ENCODE data around the gene SPDYE2.
"Not testable (repeated sequence)": the region's sequence is repeated elsewhere in the genome, so short reads cannot be mapped to it uniquely, and the experiment has no call there.

Gene SPDYE2

DNA sequence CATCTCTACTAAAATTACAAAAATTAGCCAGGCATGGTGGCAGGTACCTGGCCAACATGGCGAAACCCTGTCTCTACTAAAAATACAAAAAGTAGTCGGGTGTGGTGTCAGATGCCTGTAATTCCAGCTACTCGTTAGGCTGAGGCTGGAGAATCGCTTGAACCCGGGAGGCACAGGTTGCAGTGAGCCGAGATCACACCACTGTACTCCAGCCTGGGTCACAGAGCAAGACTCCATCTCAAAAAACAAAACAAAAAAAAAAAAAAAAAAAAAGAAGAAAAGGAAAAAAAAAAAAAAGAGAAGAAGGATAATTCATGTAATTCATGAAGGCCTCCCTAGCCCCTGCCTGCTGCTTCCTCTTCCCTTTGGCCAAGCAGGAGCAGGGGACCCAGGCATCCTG, 10.4 kb upstream of the SPDYE2 start:
- not testable (repeated sequence) for FAIRE-seq

DNA sequence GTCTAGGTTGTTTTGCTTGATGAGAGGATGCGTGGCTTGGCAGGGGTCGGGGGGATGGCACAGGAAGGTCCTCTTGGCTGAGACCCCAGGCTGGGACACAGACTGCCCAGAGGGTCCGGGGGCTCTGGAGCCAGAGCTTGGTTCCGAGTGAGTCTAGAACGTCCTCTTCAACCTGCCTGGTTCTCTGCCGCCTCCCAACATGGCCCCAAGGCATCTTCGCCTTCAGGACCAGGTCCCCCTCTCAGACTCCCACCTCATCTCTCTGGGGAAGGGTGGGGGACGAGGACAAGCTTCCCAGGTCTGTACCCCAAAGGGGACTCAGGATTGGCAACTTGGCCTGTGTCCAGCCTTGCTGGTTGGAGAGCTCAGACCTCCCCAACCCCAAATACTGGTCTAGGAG, 8.9 kb upstream of the SPDYE2 start:
- not testable (repeated sequence) for FAIRE-seq

- not testable (repeated sequence) for FAIRE-seq
Observed at GRCh38 chr7:102542771-102543170, 8.3 kb upstream of the SPDYE2 start.

- not testable (repeated sequence) for FAIRE-seq
Observed at GRCh38 chr7:102543596-102543995, 7.4 kb upstream of the SPDYE2 start, which contains the start of gene UPK3BL2. TSS of gene UPK3BL2 (minus strand) at chr7:102543696. CDS start at chr7:102543636, 60 bp downstream.

DNA sequence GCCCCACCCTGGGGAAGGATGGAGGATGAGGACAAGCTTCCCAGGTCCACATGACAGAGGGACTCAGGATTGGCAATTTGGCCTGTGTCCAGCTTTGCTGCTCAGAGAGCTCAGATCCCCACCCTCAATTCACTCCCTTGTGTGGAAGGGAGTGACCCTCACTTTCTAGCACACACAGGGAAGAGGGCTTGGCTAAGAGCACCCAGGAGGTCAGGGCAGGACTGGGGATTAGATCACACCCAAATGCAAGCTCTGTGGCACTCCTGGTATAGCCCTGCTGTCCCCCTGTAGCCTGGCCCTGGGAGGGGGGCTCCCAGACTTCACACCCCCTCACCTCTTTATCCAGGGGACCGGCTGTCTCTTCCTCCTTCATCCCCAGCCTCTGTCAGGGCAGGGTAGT, 6.7 kb upstream of the SPDYE2 start:
- not testable (repeated sequence) for FAIRE-seq

- FAIRE-seq: not testable (repeated sequence)
Observed at GRCh38 chr7:102545288-102545687, 5.7 kb upstream of the SPDYE2 start.

- not testable (repeated sequence) for FAIRE-seq
Observed at GRCh38 chr7:102546353-102546752, 4.7 kb upstream of the SPDYE2 start.

DNA sequence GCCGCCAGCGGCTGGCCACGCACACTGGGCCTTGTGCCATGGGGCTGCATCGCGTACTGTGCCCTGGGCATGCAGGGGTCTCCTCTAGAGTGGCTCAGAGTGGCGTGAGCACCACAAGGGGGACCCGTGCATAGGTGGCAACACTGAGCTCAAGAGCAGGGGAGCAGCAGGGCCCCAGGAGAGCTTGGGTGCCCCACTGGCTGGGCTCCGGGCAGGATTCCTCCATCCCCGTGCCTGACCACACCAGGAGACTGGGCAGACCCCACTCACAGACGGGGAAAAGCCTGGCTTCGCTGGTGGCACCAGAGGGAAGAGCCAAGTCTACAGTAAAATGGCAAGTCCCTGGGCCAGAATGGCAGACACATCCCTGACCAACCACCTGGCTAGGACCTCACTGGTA, 17.6 kb downstream of the SPDYE2 start:
- not testable (repeated sequence) for FAIRE-seq

DNA sequence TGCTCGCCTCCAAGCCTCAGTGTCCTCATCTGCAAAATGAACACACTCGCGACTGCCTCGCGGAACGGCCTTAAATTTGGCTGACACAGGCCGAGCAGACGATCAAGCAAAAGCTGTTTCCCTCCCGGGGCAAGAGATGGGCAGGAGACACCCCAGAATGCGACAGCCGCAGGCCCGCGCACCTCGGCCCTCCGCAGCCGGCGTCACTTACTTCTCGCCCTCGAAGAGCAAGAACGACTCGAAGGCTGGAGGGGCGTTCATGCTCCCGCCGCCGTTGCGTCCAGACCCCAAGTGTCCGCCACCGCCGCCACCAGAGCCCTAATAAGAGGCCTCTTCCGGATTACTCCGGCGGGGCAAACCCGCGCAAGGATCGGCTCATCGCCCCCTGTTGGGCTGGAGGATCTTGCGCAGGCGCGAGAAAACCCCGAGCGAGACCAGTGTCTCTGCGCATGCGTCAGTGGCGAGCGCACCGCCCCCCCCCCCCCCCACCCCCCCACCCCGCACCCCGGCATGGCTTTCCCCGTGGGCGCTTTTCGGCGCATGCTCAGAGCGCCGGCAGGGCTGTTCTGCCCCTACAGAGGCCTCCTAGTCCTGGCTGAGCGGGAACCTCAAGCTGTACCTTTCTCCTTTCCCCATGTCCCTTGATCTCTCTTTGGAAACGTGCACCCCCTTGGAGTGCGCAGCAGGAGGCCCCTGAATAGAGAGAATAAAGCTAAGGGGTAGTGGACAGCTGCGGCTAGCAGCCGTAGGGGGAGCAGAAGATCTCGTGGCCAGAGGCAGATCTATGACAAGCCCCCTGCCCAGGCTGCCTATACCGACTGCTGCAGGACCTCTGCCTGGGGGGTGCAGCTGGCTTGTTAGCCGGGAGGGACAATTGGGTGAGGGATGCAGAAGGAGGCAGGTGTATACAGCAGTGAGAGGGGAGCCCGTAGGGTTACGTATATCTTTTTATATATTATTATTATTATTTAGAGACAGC, 21.5 kb downstream of the SPDYE2 start, which contains the start of gene POLR2J3:
TSS of gene POLR2J3 (minus strand) at position 323 of the 979 bp plus-strand sequence. CDS start at position 261, 62 bp downstream.
- FAIRE-seq: not testable (repeated sequence)

- not testable (repeated sequence) for FAIRE-seq
Observed at GRCh38 chr7:102574607-102575006, 23.6 kb downstream of the SPDYE2 start.

DNA sequence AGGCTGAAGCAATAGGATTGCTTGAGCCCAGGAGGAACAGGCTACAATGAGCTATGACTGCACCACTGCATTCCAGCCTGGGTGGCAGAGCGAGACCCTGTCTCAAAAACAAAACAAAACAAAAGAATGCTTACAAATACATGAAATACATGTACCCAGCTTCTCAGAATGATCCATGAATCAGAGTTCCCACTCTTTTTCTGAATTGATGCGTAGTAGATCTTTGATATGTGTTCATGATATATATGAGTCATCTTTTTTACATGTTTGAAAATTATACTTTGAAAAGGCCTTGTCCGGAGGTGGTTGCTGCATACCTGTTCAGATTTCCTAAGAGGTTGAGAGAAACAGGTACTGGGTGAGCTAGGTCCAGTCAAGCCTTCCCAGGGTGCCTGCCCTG, 25.3 kb downstream of the SPDYE2 start:
- not testable (repeated sequence) for FAIRE-seq

- not testable (repeated sequence) for FAIRE-seq
Observed at GRCh38 chr7:102577315-102578240, 26.6 kb downstream of the SPDYE2 start.

- not testable (repeated sequence) for FAIRE-seq
Observed at GRCh38 chr7:102578486-102578885, 27.5 kb downstream of the SPDYE2 start.

DNA sequence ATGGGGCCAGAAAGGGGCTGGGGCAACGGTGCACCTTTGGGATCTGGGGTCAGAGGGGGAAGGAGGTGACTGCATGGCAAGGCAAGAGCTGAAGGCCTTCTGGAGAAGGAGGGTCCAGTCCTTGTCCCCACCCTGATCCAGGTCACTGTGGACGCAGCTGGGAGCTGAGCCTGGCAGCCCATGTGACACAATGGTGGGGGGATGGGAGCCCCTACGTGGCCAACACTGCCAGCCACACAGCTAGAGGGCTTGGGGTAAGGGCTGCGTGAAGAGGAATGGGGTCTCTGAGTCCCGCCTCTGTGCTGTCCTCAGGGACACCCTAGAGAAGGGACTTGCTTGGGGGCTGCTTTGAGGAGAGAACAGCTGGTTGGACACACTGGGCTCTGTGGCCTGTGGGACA, 30.7 kb downstream of the SPDYE2 start:
- FAIRE-seq: not testable (repeated sequence)

- not testable (repeated sequence) for FAIRE-seq
Observed at GRCh38 chr7:102583495-102583894, 32.5 kb downstream of the SPDYE2 start.

- FAIRE-seq: not testable (repeated sequence)
Observed at GRCh38 chr7:102589857-102590256, 38.8 kb downstream of the SPDYE2 start.

GRCh38 chr7:102592477-102593019, 41.5 kb downstream of the SPDYE2 start:
- not testable (repeated sequence) for FAIRE-seq

DNA sequence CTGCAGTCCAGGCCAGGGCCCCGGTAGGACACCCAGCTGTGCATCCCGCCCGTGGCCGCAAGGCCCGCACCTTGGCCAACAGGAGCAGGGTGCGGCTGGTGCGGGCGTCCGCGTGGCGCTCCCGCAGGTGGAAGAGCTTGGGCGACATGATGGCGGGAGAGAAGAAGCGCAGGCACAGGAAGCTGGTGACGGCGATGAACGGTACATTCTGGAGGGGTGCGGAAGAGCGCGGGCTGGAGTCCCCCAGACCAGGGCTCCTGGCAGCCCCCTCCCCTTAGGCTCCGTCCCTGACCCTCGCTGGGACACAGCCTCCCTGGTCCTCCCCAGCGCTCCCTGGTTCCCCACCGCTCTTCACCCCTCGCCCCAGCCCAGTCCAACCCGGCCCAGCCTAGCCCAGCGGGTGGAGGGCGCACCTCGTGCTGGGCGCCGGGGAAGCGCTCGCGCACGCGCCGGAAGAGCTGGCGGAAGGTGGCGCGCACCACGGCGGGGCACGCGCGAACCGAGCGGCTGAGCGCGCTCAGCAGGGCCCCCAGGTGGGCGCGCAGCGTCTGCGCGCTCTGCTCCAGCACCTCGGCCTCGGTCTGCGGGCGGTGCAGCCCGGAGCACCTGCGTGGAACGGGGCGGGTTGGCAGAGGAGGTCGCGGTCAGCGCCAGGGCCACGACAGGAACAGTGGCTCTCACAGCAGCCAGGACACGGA, 42.8 kb downstream of the SPDYE2 start:
- not testable (repeated sequence) for FAIRE-seq

DNA sequence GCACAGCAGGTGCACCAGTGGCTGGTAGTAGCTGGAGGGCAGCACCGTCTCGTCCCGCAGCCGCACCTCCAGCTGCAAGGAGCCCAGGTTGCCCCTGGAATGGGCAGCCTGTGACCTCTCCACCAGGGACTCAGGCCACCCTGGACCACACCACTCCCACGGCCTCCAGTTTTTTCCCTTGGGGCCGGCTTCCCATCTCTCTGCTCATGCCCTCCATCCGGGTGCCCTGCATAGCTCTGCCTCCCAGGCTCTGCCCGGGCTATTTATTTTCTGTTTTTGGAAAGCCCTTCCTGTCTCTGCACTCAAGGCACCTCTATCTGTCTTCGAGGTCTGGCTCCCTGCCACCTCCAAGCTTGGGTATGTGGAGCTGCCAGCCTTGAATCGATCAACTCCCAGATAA, 45.0 kb downstream of the SPDYE2 start:
- FAIRE-seq: not testable (repeated sequence)

DNA sequence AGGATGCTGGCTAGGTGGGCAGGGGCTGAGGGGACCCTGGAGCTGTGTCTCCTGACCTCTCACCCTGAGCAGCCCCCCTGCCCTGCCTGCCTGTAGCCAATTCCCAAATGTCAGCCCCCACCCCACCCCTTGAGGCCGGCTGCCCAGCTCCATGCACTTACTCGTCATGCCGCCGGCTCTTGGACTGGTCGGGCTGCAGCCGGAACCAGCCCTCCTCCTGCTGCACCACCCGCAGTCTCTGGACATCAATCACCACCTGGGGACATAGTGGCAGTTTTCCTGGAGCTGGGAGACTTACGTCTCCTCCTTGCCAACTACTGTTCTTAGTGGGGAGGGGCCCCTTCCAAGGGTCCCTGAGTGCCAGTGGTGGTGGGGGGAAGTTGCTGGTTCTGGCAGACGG, 48.7 kb downstream of the SPDYE2 start:
- FAIRE-seq: not testable (repeated sequence)

GRCh38 chr7:102602317-102602716, 51.3 kb downstream of the SPDYE2 start:
- not testable (repeated sequence) for FAIRE-seq

Measured in colon (tissue), 2 donors.